Fibroblast of skin of left quadriceps (primary cell): Measurements from ENCODE around the gene NKIRAS1.
"Not testable (repeated sequence)": the region's sequence is repeated elsewhere in the genome, so short reads cannot be mapped to it uniquely, and the experiment has no call there.

Experiments used
- DNase-seq, 2 experiments: peaks; one replicate each; pipeline ENCODE4 v3.0.0-alpha.2; 2013; ENCODE audit warnings: low read depth in 2 of 2

Gene NKIRAS1

DNA sequence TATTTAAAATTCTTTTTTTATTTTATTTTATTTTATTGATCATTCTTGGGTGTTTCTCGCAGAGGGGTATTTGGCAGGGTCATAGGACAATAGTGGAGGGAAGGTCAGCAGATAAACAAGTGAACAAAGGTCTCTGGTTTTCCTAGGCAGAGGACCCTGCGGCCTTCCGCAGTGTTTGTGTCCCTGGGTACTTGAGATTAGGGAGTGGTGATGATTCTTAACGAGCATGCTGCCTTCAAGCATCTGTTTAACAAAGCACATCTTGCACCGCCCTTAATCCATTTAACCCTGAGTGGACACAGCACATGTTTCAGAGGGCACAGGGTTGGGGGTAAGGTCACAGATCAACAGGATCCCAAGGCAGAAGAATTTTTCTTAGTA is 46.1 kb downstream of the NKIRAS1 start:
- not testable (repeated sequence) for DNase-seq

DNA sequence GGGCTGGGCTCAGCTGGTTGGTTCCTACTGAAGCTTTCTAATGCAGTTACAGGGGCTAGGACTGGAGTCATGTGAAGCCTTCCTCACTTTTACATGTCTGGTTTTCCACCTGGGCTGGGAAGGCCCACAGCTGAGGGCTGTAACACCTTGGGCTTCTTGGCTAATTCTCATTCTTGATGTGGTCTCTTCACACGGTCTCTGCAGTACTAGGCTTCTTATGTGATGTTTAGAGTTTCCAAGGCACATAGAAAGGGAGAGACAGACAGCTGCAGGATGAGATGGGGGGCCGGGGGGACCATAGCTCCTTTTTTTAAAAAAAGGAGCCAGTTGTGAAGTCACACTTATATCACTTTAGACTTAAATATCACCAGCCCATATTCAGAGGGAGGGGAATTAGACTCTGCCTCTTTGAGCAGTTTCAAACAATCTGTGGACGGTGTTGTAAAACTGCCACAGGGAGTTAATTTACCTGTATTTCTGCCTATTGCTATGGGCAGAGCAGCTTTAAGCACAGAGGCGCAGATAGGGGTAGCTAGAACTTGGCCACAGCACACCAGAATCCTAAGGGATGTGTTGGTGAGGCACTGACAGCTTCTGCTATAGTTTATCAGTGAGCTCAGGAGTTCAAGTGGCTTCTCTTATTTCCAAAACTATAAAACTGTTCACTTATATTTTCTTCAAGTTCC is 46.7 kb downstream of the NKIRAS1 start:
- DNase-seq = no peak

DNA sequence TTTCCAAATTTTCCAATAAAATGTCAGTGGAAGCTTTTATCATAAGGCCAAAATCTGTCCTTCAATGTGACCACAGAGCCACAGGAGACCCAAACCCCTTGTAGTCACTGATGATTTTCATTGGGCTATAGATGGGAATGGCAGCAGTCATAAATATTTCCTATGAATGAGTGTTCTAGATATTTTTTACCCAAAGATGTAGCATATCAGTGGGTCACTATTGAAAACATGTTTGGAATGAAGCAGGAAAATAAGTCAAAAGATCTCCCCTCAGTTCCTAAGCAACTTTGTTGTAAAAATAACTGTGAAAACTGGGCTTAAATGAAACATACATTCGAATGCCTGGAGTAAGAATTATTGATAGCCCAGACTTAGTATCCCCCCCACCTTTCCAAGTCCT is 49.0 kb downstream of the NKIRAS1 start:
- DNase-seq = no peak

DNA sequence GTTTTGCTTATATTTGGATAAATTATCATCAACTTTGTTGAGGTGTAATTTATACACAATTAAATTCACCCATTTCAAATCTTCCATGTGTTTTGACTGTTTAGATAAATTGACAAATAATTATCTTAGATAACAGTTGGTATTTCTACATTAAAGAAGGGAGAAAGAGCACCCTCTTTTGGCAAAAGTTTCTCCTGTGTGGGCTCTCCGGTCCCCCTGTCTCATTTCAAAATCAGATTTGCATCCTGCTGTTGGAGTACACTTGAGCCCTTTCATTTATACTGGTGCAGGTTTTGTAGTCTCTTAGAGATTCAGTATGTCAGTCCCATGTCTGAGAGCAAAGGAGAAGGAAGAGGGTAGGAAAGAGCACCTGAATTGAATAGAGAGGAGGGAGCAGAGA is 49.4 kb downstream of the NKIRAS1 start:
- no peak for DNase-seq

DNA sequence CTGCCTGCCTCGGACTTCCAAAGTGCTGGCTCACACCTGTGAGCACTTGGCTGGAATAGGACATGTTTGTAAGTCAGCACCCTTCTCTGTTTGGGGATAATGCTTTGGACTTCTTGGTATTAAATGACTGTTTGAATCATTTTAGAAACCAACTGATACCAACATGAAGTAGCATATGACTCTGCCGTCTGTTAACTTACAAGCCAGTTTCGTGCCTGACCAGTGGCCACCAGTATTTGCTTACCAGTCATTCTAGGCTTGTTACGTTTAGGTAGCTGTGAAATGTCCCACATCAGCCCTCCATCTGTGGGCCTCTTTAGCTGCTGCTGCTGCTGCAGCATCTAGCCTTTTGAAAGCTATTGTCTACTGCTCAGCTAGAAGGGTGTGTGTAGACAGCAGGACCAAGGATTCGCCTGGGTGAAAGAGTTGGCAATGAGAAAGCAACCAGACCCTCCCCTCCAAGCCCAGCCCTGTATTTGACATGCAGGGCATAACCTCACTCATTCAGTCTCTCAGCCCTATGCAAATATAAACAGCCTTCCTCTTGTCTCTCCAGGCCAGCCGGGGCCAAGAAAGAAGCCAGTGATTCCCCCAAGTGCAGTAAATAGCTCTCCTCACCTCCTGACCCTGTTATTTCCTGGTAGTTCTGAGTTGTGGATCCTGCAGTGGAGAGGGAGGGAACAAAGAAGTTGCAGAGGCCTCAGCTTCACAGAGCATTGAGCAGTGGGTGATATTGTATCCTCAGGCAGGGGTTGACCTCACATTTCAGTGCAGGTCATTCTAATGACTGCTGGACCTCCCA is 51.0 kb downstream of the NKIRAS1 start:
- no peak for DNase-seq

DNA sequence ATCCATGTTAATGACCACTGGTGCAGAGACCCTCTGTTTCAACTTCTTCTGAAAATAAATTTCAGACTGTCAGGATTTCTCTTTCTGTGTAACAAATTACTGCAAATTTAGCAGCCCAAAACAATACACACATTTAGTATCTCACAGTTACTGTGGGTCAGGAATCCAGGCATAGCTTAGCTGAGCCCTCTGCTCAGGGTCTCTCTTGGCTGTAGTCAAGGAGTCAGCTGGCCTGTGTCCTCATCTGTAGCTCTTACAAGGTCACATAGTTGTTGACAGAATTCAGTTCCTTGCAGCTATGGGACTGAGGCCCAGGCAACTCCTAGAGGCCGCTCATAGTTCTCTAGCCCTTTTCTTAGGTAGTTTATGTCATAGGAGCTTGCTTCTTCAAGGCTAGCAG is 51.9 kb downstream of the NKIRAS1 start:
- no peak for DNase-seq

DNA sequence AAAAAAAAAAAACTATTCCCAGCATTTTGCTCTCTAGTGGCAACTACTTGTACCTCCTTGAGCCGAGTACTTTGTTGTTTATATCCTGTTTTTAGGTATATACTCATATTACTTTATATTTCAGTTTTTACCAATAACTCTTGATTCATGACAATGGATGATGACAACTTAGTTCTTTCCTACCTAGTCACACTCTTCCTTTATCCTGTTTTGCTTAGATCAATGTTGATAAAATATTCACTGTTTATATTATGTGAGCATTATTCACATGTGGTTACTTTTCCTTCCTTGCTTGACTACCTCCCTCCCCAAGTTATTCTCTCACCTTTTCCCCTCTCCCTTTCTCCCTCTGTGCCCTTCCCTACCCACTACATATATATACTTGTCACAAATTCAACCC is 53.7 kb downstream of the NKIRAS1 start:
- DNase-seq = no peak

DNA sequence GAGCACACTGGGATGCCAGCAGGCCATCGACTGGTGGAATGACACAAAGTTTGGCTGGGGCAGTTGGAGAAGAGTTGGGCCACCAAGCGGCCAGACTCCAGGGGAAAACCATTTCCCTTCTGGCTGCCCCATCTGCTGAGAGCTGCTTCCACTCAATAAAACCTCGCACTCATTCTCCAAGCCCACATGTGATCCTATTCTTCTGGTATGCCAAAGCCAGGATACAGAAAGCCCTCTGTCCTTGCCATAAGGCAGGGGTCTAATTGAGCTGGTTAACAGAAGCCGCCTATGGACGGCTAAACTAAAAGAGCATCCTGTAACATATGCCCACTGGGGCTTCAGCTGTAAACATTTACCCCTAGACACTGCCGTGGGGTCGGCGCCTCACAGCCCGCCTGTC is 55.1 kb downstream of the NKIRAS1 start:
- no peak for DNase-seq

DNA sequence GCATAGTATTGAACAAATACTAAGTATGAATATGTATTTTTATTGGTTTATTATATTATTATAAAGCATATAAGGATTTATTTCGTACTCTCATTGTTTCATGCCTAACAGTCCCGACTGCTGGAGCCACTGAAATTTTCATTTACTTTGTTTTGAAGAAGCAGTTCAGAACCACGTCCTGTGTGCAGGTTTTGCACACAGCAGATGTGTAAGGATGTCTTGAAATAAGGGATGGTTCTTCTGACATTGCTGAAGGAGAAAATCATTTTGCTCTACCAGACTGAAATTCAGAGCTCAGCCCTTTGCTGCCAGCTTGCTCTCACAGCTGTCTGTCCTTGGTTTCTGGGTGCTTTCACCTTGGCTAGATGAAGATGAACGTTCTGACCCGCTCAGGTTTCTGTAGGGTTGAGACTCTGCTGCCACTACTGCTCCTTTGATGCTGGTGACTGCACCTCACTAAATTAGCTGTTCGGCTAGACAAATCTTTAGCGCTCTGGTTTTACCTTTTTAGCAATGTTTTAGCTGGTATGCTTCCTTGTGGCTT is 56.9 kb downstream of the NKIRAS1 start:
- no peak for DNase-seq

DNA sequence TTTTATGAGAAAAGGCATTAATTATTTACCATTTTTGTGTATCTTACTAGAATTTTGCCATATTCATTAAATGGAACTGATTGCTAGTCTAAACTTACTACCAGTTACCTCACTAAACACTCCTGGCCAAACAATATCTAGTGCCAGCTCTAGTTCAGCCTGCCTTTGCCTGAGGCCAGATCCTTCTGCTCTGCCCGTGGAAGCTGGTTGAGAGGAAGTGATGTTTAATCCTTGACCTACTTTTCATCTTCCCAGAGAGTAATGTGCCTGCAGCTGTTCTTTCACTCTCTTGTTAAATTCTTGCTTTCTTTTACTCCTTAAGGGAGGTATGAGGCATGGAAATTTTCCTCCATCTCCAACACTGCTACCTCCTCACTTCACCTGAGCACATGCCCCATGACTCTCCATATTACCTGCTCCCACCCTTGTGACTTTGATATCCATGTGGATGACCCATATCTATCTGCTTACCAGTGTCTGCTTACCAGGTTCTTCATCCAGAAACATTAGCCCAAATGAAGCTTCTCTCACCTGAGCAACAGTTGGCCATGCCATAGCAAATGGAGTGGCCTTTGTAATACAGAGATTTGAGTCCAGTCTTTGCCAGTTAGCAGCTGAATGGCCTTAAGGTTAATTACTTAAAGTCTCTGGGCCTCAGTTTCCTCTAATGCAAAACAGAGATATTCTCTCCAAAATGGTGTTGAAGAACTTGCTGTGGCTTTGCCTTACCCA is 57.6 kb downstream of the NKIRAS1 start:
- no peak for DNase-seq

DNA sequence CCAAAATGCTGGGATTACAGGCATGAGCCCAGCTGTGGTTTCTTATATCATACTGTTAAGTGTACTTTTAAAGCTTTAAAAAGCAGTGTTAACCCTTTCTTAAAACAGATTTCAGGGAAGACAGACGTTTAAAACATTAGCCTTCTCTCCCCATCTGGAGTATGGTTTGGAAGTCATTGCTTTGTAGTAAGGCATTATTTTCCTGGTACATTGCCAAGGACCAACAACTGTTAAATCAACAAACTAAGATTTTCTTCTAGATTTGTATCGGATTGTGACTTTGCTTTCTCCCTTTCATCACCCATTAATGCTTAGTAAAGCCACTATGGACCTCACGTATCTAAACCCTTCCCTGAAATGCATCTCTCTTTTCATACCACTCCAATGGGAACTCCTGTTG is 60.5 kb downstream of the NKIRAS1 start:
- no peak for DNase-seq

DNA sequence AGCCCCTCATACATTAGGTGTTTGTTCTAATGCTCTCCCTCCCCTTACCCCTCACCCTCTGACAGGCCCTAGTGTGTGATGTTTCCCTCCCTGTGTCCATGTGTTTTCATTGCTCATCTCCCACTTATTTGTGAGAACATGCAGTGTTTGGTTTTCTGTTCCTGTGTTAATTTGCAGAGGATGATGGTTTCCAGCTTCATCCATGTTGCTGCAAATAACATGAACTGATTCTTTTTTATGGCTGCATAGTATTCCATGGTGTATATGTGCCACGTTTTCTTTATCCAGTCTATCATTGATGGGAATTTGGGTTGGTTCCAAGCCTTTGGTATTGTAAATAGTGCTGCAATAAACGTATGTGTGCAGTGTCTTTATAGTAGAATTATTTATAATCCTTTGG is 67.3 kb downstream of the NKIRAS1 start:
- not testable (repeated sequence) for DNase-seq

DNA sequence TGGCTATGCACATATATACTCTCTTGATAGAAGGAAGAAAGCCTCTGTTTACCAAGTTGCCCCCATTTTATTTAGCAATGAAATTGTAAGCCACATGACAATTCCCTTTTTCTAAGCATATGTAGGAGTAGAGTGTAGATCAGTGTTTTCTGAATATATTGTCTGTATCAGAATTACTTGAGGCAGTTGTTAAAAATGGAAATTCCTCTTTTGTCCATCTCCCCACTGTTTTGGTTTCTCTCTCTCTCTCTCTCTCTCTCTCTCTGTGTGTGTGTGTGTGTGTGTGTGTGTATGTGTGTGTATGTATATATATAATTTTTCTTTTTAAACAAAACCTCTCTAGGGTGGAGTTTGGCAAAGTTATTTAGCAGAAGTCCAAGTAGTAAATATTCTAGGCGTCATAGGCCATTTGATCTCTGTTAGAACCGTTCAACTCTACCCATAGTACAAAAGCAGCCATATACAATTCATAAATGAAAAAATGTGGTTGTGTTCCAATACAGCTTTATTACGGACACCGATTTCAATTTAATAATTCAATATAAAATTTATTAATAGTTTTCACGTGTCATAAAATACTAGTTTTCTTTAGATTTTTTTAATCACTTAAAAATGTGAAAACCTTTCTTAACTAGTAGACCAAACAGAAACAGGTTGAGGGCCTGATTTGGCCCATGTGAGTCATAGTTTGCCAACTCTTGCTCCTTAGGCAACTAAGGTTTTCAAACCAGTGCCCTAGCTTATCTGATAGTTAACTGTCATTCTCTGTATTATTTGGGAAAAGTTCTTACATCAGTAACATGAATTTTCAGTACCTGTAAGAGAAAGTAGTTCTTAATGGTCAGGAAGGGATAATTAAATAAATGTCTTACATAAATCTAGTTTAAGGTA is 71.2 kb downstream of the NKIRAS1 start:
- DNase-seq = no peak

DNA sequence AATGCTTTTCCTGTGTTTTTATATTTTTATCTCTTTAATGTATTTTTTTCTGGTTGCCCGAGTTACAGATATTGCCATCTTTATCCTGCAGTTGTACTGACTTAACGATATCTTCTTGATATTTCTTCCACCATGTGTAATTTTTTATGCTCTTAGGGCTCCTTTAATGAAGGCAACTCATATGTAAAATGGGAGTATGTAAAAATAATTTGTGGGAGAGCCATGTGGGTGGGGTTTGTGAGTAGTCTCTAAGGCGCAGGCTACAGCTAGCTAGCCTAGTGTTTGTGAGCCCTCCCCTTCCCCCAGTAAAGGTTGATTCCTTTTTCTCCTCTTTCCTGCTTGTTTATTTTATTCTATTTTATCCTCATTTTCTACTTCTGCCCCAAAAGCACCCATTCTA is 72.9 kb downstream of the NKIRAS1 start:
- no peak for DNase-seq
